Left renal cortex interstitium (tissue), 4 donors: ENCODE data around the gene CAMSAP1. TPM values are rescaled to one million over a fixed set of nuclear protein-coding genes. Genes with fewer than 3 reads are reported as not detected.
"Not testable (repeated sequence)": the region's sequence is repeated elsewhere in the genome, so short reads cannot be mapped to it uniquely, and the experiment has no call there.

Experiments
- DNase-seq, 4 donors: peaks; one replicate each; pipeline ENCODE4 v3.0.0-alpha.2; 2013; ENCODE audit warnings: low read depth in 4 of 4, low spot score in 2 of 4, missing footprints in 1 of 4
- polyA plus RNA-seq, 4 donors: library from polyadenylated mRNA; unstranded; fragments of 120-200 nt; gene quantifications; one replicate each; pipeline ENCODE4 v1.2.1, GENCODE V29; 2013; ENCODE audit not compliant: insufficient read length in 4 of 4

Gene CAMSAP1, protein sequence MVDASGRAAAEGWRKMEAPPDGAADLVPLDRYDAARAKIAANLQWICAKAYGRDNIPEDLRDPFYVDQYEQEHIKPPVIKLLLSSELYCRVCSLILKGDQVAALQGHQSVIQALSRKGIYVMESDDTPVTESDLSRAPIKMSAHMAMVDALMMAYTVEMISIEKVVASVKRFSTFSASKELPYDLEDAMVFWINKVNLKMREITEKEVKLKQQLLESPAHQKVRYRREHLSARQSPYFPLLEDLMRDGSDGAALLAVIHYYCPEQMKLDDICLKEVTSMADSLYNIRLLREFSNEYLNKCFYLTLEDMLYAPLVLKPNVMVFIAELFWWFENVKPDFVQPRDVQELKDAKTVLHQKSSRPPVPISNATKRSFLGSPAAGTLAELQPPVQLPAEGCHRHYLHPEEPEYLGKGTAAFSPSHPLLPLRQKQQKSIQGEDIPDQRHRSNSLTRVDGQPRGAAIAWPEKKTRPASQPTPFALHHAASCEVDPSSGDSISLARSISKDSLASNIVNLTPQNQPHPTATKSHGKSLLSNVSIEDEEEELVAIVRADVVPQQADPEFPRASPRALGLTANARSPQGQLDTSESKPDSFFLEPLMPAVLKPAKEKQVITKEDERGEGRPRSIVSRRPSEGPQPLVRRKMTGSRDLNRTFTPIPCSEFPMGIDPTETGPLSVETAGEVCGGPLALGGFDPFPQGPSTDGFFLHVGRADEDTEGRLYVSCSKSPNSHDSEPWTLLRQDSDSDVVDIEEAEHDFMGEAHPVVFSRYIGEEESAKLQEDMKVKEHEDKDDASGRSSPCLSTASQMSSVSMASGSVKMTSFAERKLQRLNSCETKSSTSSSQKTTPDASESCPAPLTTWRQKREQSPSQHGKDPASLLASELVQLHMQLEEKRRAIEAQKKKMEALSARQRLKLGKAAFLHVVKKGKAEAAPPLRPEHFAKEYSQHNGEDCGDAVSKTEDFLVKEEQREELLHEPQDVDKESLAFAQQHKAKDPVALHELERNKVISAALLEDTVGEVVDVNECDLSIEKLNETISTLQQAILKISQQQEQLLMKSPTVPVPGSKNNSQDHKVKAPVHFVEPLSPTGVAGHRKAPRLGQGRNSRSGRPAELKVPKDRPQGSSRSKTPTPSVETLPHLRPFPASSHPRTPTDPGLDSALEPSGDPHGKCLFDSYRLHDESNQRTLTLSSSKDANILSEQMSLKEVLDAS (N-terminal part only)
- 10 to 100 TPM; 21.9 to 28.1 (median 23.9) TPM for polyA plus RNA-seq

DNA sequence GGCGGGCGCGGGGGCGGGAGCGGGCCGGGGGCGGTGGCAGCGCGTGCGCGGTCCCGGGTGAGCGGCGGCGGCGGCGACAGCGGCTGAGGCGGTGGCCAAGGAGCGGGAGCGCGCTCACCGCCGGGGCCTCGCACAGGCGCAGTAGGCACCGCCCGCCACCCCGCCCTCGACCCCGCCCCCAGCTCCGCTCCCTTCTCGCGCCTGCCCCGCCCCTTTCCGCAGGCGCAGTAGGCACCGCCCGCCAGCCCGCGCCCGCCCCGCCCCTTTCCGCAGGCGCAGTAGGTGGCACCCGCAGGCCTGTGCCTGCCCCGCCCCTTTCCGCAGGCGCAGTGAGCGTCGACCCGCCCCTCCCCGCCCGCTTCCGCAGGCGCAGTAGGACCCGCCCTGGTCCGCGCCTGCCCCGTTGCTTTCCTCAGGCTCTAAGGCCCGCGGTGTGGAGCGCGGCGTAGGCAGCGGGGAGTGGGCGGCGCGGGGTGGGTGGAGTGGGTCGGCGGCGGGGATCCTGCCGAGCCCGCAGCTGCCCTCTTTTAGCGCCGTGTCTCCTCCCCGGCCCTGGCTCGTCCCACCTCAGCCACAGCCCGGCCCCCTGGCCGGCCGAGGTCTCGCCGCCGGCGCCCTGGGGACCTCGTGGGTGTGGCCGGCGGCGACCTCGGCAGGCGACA, at the start of gene CAMSAP1:
Gene CAMSAP1 (minus strand): TSS at position 116 of the 662 bp plus-strand sequence. CDS start 387 bp downstream, outside the sequence.
- peak; percentile 39 to 88 (median 83) for DNase-seq

DNA sequence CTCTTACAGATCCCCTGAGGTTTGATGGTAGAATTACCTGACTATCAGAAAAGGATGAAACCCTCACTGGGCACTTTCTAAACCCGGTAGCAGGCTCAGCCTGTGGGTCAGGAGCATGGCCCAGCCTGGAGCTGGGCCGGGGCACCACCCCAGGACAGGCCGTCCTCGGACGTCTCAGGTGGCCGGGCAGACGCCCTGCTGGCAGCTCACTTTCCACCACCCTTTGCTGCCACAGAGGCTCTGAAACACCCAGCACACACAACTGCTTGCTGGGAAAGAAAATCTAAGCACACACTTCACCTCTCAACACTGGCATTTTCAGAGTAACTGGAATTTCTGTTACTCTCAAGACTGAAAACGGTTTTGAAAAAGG, 49.4 kb upstream of the CAMSAP1 start:
- DNase-seq = no peak

DNA sequence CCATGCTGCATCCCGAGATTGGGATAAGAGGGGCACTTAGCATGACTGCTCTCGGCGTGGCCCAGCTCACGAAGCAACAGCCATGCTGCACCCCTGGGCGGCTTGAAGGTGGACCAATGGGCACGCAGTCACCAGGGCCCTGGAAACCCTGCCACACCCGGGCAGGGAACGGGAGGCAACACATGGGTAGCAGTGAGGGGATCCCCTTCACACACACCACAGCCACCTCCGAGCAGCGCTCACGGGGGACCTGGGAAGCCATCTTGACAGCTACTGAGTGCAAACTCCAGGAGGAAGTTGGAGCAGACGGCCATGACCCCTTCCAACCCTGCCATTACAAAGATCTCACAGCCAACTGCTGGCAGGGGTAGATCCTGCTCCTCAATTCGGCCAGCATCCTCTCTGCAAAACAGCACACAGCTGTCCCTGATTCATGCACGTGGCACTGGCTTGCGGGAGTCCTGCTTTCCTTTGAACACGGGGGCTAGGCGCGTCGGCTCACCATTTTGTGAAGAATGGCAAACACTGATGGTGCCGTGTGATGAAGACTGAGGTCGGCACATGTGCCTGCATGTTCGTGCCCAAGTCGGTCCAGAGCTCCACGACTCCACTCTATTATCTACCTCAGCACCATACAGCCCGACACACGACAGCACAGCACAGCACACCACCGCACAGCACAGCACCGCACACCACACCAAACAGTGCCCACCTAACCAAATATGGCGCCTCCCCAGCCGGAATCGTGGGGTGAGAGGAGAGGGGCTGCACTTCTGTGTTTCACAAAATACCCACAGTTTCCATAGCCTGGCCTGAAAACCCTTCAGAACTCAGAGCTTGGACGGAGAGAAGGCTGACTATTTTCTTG, 48.8 kb upstream of the CAMSAP1 start:
- DNase-seq = no peak

DNA sequence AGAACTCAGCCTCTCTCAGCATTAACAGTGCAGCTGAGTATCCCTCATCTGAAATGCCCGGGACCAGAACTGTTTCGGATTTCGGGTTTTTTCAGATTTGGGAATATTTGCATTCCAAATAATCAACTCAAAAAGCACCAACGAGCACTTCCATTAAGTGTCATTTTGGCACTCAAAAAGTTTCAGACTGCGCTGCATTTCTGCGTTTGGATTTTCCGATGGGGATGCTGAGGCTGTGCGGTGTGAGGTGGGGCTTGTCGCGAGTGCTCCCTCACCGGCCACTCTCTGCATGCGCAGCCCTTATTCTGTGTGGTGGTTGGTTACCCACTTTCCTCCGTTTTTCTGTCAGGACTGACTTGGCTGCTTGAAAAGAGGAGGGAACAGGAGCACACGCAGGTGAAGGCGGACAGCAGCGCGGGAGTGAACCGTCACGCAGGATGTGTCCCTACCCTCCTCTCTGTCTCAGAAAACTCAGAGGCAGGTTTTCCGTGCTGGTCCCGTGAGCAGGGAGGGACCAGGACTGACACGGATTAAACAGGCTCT, 45.4 kb upstream of the CAMSAP1 start:
- DNase-seq = no peak

DNA sequence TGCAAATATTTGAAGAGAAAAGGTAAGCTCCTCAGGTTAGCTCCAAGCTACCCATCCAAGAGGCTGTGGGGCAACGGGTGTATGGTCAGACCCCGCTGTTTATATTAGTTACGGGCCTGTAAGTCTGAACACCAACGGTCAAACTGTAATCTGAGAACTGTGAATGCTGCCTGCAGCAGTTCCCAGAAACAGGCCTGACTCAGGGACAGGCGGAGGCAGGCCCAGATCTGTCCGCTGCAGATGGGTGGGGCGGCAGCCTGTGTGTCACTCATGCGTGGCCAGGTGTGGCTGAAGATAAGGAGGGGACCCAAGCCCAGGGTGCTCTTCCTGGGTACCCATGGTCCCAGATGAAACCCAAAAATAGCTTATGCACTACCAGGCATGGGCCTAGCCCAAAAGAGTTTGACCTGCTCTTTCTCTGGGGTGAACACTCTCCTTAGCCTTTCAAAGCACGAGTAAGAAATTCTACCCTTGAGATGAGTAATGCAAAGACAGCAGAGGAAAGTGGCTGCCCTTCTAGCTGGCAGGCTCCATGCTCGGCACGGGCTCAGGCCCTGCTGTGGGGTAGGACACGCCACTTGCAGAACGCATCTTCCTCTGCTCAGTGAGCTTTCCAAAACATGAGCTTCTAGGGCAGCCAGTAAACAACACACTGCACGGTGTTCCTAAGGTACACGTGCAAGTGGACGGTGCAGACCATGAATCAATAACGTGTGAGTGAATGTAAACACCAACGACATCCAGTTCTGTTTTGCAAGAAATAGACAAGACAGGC, 44.7 kb upstream of the CAMSAP1 start:
- no peak for DNase-seq

DNA sequence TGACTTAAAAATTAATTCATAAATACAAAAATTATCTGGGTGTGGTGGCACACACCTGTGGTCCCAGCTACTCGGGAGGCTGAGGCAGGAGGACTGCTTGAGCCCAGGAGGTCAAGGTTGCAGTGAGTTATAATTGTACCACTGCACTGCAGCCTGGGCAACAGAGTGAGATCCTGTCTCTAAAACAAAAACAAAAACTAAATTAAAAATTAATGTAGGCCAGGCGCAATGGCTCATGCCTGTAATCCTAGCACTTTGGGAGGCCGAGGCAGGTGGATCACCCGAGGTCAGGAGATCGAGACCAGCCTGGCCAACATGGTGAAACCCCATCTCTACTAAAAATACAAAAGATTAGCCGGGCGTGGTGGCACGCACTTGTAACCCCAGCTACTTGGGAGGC, 44.0 kb upstream of the CAMSAP1 start:
- not testable (repeated sequence) for DNase-seq

DNA sequence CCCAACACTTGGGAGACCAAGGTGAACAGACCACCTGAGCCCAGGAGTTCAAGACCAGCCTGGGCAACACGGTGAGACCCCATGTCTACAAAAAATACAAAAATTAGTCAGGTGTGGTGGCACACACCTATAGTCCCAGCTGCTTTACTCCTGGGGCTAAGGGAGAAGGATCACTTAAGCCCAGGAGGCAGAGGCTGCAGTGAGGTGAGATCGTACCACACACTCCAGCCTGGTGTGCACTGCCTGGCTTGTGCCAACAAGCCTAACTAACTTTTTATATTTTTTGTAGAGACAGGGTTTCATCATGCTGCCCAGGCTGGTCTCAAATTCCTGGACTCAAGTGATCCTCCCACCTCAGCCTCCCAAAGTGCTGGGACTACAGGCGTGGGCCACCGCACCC, 43.5 kb upstream of the CAMSAP1 start:
- DNase-seq = not testable (repeated sequence)

DNA sequence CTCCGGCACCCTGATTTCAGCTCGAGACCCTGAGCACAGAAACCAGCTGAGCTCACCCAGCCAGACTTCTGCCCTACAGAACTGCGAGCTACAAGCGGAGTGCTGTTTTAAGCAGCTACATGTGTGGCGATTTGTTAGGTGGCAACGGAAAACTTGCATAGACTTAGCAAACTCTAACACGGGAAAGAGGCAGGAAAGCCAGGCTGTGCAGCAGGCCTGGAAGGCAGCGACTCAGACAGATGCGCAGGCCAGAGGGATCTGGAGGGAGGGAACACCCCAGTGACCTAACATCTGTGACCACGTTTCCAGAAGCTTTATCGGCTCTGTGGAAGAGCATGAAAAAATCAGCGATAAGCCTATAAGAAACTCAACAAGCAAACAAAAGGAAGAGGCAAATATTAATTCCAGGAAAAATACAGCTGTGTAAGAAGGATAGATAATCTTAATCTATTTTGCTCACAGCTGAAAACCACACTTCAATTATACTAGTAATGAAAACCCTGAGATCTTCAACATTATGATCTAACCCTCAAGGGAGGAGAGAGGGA, 42.9 kb upstream of the CAMSAP1 start:
- DNase-seq = no peak

DNA sequence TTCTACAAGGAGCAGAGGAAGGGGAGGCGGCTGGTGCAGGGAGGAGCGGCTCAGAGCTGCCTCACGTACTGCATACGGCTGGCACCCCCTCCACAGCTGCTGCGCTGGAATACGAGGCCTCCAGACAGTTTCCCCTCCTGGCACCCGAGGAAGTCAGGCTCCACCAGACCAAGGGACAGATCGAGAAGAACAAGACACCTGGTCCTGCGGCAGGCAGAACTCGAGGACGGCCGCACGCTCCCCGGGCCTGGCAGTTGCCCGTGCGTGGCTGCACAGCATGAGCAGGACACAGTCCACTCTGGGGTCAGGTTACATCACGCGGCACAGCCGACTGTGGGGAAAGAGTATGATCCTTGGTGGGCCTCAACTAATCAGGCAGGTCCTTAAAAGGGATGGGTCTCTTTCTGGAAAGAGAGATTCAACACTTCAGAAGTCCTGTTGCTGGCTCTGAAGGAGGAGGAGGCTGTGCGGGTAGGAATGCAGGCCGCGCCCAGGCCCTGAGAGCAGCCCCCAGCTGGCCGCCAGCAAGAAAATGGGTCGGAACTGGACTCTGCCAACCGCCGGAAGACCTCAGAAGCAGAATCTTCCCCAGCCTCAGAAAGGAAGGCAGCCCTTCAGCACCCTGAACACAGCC, 42.3 kb upstream of the CAMSAP1 start:
- no peak for DNase-seq

DNA sequence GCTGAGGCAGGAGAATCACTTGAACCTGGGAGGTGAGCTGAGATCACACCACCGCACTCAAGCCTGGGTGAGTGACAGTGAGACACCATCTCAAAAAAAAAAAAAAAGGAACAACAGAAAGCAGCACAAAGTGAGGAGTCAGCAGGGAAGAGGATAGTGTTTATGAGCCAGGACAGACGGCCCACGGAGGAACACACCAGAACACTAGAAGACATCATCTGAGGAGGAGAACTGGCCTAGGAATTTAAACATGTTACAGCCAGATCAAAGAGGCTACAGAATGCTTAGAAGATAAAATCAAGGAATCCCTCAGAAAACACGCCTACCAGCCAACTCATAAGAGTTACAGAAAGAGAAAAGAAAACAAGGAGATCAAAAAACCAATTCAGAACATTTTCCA, 41.6 kb upstream of the CAMSAP1 start:
- DNase-seq = no peak

DNA sequence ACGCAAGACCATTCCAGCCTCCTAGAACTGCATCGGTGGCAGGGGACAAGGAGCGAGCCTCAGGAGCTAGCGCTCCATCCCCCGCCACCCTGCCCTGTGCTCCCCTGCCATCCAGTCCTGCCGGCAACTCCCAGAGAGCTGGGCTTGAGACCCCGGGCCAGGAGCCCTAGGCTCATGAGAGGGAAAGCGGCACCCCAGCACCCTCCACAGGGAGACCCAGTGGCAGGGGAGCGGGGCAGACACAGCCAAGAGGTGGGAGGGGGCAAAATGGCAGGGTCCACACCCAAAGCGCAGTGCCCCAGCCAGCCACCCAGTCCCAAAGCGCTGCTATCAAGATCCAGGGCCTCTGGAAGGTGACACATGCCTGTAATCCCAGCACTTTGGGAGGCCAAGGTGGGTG, 41.1 kb upstream of the CAMSAP1 start:
- no peak for DNase-seq

DNA sequence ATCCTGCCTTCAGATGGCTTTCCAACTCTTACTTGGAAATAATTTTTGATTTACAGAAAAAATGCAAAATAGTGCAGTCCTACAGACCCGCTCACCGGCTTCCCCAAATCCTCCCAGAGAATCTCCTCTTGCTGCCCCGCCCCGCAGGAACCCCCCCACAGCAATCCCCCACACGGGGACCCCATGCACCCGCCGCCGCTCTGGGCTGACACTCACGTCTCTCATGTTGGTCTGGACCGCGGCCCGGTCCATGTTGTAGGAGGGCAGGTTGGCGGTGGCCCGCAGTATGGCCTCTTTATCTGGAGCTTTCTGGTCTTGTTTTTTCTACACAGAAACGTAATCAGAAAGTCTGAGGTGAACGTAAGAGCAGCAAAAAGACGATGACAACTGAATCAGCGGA, 40.2 kb upstream of the CAMSAP1 start:
- no peak for DNase-seq

DNA sequence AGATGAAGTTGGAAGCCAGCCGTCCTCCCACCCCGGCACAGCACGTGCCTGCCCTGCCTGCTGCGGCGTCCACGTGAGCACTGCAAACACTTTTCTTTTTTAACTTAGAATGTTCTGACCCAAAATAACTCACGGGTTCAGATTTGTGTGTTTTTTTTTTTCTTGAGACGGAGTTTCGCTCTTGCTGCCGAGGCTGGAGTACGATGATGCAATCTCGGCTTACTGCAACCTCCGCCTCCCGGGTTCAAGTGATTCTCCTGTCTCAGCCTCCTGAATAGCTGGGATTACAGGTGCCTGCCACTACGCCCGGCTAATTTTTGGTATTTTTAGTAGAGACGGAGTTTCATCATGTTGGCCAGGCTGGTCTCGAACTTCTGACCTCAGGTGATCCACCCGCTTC, 39.8 kb upstream of the CAMSAP1 start:
- not testable (repeated sequence) for DNase-seq

DNA sequence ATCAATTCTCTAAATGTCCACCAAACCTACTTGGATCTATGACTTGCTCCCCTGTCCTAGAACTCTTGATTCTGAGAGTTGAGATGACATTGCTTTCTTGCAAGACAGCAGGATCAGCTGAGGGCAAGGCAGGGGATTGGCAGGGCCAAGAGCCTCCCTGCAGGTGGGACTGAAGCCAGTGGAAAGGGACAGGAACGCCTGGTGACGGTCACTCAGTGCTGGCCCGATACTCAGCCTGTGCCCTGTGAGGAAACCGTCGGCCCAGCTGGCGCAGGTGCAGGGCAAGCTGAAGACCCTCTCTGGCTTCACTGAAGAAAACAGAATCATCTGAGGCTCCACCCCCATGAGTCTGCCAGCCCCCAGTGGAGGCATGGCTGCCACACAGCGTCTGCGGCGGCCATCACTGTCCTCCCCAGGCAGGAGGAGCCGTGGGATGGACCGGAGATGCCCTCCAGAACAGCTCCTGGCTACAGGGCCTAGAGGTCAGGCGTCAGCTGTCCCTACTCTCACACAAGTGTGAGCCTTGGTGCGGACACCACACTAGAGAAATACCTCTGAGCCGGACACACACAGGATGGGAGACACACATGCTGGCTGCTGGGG, 39.1 kb upstream of the CAMSAP1 start:
- no peak for DNase-seq

DNA sequence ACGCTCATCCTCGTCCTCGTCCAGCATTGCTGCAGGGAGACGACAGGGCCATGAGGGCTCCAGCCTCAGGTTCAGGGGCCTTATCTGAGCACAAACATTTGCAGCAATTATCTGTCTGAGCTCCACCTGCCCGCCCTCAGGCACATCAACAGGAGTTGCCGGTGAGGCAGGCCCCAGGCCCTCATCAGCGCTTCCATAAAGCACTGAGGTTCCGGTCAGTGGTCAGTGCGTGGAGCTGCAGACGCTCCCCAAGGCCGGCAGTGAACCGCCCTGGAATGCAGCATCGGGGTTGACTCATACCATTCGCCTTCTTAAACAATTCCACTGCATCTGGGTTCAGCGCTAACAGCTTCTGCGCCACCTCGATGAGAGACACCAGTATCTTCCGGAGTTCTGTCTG, 38.6 kb upstream of the CAMSAP1 start:
- no peak for DNase-seq

DNA sequence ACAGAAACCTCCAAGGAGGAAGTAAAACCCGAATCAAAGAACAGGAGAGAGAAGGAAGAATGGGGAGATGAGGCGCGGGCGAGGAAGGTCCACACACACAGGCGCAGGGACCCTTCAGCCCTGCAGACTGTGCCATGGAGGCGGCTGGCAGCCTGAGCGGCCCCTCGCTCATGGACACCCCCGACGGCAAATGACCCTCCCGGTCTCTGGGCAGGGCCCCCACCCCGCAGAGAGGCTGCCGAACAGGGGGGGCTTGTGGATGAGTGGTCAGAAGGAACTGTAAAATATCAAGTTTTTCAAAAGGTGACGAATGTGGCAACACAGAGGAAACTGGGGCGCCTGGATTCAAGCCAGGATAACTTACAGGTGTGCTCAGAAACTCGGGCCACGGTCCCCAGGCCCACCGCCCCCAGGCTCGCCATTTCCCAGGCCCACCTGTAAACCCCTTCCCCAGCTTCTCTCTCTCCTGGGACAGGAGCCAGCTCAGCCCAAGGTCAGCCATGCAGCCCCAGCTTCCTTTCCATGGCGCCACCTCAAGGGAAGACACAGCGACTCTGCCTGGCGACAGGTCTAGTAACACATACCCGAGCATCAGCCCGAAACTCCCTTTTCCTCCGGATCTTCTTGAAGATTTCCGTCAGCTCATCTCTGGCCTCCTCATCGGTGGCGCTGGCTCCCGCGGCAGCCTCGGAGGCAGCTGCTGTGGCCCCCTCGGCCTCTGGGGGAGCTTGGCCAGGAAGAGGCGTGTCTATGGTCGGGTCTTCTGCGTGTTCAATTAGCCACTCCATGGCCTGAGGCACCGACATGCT, 37.3 kb upstream of the CAMSAP1 start:
- no peak for DNase-seq
